ENCODE data around the gene LRRK2. TPM values are rescaled to one million over a fixed set of nuclear protein-coding genes. Genes with fewer than 3 reads are reported as not detected.

Gene LRRK2
- total RNA-seq, 4 donors from 2014 or later, result 29.6 to 38.5 (median 32.3) TPM

GRCh38 chr12:40313928-40314327, 89.1 kb downstream of the LRRK2 start:
- H3K27ac ChIP-seq, result no peak overlapping the region
- TF ChIP-seq POLR2A (IDR thresholded peaks at IDR 0.05), result no peak
- TF ChIP-seq, protein P1, sequence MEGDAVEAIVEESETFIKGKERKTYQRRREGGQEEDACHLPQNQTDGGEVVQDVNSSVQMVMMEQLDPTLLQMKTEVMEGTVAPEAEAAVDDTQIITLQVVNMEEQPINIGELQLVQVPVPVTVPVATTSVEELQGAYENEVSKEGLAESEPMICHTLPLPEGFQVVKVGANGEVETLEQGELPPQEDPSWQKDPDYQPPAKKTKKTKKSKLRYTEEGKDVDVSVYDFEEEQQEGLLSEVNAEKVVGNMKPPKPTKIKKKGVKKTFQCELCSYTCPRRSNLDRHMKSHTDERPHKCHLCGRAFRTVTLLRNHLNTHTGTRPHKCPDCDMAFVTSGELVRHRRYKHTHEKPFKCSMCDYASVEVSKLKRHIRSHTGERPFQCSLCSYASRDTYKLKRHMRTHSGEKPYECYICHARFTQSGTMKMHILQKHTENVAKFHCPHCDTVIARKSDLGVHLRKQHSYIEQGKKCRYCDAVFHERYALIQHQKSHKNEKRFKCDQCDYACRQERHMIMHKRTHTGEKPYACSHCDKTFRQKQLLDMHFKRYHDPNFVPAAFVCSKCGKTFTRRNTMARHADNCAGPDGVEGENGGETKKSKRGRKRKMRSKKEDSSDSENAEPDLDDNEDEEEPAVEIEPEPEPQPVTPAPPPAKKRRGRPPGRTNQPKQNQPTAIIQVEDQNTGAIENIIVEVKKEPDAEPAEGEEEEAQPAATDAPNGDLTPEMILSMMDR (IDR thresholded peaks at IDR 0.05), result no peak
- TF ChIP-seq EP300 (IDR thresholded peaks at IDR 0.05), result no peak
- 80 to 88% methylated on average over 10 of the region's 10 CpGs for WGBS, 2 donors
- no peaks in the 10 kb centered on the region for H3K4me1 ChIP-seq
- no peak for DNase-seq (ENCODE audit: low spot score in 2 of 2)
- H3K36me3 ChIP-seq, result peaks cover 0 to 25% (median 0%) of the 10 kb centered on the region in 3 donors
- no peaks in the 10 kb centered on the region for H3K27me3 ChIP-seq
- no peaks in the 10 kb centered on the region for H3K9me3 ChIP-seq
- H3K4me3 ChIP-seq, result no peak overlapping the region

GRCh38 chr12:40314927-40315326, 90.1 kb downstream of the LRRK2 start:
- no peak overlapping the region for H3K4me3 ChIP-seq
- H3K4me1 ChIP-seq, result no peaks in the 10 kb centered on the region
- H3K27ac ChIP-seq, result no peak overlapping the region
- no peaks in the 10 kb centered on the region for H3K27me3 ChIP-seq
- no peak for DNase-seq (ENCODE audit: low spot score in 2 of 2)
- TF ChIP-seq, protein P1 (IDR thresholded peaks at IDR 0.05), result no peak
- TF ChIP-seq EP300 (IDR thresholded peaks at IDR 0.05), result no peak
- no peaks in the 10 kb centered on the region for H3K9me3 ChIP-seq
- peaks cover 0 to 26% (median 0%) of the 10 kb centered on the region in 3 donors for H3K36me3 ChIP-seq

DNA sequence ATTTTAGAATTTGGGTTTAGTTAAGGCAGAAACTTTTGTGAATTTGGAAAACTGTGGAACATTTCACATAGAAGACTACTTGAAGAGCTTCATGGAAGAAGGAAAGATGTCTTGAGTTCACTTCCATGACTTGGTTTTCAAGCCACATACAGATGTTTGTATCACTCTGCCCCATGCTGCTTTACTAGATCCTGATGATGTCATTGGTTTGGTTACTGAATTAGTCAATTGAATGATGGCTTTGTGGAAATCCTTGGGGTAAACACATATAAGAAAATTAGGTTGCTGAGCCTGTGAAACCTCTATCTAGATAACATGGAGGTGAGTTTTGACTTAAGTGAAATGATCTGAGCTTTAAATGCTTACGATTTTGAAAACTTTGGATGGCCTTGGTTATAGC, 90.6 kb downstream of the LRRK2 start:
- H3K36me3 ChIP-seq, result peaks cover 0 to 26% (median 0%) of the 10 kb centered on the region in 3 donors
- no peak overlapping the region for H3K4me3 ChIP-seq
- TF ChIP-seq EP300 (IDR thresholded peaks at IDR 0.05) (no peak), POLR2A (IDR thresholded peaks at IDR 0.05) (no peak)
- TF ChIP-seq, protein P1 (IDR thresholded peaks at IDR 0.05), result no peak
- no peaks in the 10 kb centered on the region for H3K9me3 ChIP-seq
- H3K27me3 ChIP-seq, result no peaks in the 10 kb centered on the region
- WGBS, 2 donors, result 98% methylated on average over 1 of the region's 1 CpG
- no peak for DNase-seq (ENCODE audit: low spot score in 2 of 2)
- H3K4me1 ChIP-seq, result no peaks in the 10 kb centered on the region
- no peak overlapping the region for H3K27ac ChIP-seq

GRCh38 chr12:40324261-40324660, 99.5 kb downstream of the LRRK2 start:
- no peak for DNase-seq (ENCODE audit: low spot score in 2 of 2)
- Histone ChIP-seq H3K36me3 (peaks cover 0 to 55% (median 0%) of the 10 kb centered on the region in 3 donors), H3K27ac (no peak overlapping the region), H3K4me1 (no peaks in the 10 kb centered on the region), H3K27me3 (no peaks in the 10 kb centered on the region), H3K4me3 (no peak overlapping the region), H3K9me3 (no peaks in the 10 kb centered on the region)
- TF ChIP-seq EP300 (IDR thresholded peaks at IDR 0.05) (no peak), POLR2A (IDR thresholded peaks at IDR 0.05) (no peak)
- TF ChIP-seq, protein P1 (IDR thresholded peaks at IDR 0.05), result no peak

DNA sequence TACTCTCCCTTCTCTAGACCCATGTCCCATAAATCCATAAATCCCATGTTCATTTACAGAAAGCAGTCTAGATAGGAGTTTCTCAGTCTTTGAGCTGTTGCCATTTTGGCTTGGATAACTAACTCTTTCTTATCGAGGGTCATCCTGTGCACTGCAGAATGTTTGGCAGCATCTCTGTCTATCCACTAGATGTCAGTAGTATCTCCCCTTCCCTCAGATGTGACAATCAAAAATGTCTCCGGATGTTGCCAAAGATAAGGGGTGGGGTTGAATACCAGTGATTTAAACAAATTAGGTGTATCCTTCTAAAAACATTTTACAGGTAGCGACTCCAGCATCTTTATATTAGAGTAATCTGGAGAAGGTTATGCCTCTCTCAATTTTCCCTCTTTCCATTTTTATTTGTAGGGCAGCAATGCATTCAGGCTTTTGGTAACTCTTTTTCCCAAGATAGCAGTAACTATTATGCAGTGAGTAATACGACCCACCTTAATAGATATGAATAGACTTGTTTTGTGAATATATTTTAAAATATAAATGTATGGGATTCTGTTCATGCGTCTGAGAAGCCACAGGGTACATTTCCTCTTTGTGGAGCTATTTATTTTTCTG, 100.7 kb downstream of the LRRK2 start:
- H3K36me3 ChIP-seq, result peaks cover 0 to 66% (median 0%) of the 10 kb centered on the region in 3 donors

More for the DNA sequence above, 100.7 kb downstream of the LRRK2 start:
- WGBS, 2 donors, result 61 to 66% methylated on average over 5 of the region's 5 CpGs
- no peak for DNase-seq (ENCODE audit: low spot score in 2 of 2)
- H3K4me1 ChIP-seq, result no peaks in the 10 kb centered on the region
- TF ChIP-seq EP300 (IDR thresholded peaks at IDR 0.05), result no peak
- no peak for TF ChIP-seq POLR2A (IDR thresholded peaks at IDR 0.05)
- TF ChIP-seq, protein P1 (IDR thresholded peaks at IDR 0.05), result peak in 2 of 5 experiments; percentile 21 to 40
- H3K9me3 ChIP-seq, result peaks cover 0 to 11% (median 4%) of the 10 kb centered on the region in 4 donors
- H3K4me3 ChIP-seq, result no peak overlapping the region
- H3K27ac ChIP-seq, result no peak overlapping the region
- H3K27me3 ChIP-seq, result no peaks in the 10 kb centered on the region
